Stimulated activated CD8-positive, alpha-beta memory T cell treated with anti-CD3 and anti-CD28 coated beads, Interleukin-12 subunit alpha, Interleukin-12 subunit beta, amount 100 ng/mL, for 24 hours (primary cell): ENCODE data around the gene TLE3.

Experiments used
- DNase-seq: peaks from one replicate; pipeline ENCODE4 v3.0.0-alpha.2; 2020; ENCODE audit errors: extremely low read depth

Gene TLE3

DNA sequence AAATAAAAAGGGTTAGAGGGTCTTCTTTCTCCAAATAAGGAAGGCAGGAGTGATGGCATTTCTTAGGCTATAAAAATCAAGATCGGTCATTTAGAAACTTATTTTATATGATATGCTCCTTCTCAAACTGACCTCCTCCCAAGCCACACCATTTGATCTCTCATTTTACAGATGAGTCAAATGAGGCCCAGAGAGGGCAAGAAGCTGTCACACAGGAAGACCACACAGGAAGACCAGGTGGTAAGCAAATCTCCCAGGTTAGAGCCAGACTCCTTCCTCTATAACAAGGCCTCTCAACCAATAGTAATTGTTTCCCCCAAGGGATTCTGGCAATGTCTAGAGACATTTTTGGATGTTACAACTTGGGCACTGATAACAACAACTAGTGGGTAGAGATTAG, 13.8 kb downstream of the TLE3 start:
- DNase-seq: no peak

DNA sequence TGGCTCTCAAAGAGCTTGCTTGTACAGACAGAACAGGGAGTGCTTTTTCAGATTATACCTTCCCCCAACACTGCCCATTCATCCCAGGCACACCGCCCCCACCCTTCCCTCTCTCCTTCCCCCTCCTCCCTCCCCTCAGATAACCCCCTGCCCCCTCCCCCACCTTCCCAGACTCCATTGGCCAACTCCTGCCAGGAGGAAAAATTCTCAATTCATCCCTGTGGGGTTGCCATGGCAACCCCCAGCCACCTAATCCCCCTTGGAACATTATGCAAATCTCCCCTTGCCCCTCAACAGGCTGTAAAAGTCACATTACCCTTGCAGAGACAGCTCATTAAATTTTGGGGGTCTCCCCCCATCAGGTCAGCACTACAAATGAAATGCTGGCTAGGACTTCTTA, 14.3 kb downstream of the TLE3 start:
- DNase-seq: no peak

DNA sequence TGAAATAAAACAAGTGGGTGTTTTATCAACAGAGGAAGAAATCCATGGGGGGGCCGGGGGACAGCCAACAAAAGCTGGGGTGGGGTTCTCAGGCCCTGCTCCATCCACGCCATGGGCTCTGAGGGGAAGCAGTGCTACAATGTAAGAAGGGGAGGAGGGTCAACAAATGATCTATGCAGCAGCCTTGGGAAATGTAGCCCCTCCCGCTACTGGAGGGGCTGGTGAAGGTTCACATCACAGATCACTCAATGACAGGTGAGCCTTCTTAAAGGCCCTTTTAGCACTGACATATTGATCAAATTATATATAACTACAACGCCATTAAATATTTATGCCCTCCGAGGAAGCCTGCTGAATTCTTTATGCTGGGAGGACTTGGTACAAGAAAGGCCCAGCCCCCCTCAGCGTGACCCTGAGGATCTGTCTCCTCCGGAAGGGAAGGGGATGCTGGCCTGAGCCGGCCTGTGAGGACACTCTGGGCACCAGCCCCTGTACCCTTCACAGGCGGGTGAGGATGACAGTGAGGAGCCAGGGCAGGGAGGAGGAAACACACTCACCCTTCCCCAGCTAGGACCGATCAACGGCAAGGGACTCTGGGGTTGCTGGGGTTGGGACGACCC, 15.3 kb downstream of the TLE3 start:
- DNase-seq: no peak

DNA sequence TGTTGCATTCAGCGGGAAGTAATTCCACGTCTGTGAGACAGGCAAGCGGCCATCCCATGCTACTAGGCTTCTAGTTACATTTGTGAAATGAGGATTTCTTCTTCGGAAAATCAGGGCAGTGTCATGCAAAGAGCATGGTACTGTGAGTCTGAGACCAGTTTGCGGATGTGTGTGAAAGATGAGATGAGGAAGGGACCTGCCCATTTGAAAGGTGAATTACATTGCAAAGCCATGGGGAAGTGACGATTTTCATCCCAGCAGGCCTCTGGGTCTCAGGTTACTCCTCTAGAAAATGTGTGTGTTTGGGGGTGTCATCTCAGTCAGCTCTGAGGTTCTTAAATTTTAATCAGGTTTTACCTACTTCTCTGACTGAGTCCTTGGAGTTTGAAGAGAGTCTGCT, 16.1 kb downstream of the TLE3 start:
- no peak for DNase-seq

DNA sequence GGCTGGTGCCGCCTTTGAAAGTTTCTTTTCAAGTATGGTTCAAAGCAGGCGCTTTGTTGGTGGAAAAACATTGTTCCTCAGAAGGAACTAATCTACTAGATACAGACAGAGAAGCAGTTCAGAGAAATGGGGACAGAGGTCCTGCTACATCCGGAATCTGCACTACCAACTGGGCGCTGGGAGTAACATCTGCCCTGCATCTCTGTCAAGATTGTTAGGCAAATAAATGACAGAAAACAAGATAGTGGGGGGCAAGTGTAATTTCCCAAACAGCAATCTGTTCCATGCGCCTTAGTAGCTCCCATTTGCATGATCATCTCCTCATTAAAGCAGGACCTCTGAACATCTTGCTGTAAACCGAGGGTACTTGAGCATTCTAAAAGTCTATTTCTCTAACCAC, 17.4 kb downstream of the TLE3 start:
- DNase-seq: no peak

DNA sequence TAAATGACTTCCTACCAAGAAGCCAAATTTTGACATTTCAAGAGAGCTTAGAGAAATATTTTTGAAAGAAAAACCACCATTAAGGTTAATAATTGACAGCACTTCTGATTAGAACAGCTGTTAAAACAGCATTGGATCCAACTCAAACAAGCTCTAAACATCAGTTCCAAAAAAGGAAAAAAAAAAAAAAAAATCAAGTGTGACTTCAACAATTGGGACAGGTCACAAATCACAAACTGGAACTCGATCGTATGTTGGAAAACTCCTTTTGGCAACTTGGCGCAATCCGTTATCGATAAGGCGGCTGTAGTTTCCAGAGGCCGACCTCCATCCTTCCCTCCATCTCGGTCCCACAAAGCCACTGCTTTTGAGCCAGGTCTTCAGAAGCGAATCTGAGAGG, 17.8 kb downstream of the TLE3 start:
- DNase-seq: no peak

DNA sequence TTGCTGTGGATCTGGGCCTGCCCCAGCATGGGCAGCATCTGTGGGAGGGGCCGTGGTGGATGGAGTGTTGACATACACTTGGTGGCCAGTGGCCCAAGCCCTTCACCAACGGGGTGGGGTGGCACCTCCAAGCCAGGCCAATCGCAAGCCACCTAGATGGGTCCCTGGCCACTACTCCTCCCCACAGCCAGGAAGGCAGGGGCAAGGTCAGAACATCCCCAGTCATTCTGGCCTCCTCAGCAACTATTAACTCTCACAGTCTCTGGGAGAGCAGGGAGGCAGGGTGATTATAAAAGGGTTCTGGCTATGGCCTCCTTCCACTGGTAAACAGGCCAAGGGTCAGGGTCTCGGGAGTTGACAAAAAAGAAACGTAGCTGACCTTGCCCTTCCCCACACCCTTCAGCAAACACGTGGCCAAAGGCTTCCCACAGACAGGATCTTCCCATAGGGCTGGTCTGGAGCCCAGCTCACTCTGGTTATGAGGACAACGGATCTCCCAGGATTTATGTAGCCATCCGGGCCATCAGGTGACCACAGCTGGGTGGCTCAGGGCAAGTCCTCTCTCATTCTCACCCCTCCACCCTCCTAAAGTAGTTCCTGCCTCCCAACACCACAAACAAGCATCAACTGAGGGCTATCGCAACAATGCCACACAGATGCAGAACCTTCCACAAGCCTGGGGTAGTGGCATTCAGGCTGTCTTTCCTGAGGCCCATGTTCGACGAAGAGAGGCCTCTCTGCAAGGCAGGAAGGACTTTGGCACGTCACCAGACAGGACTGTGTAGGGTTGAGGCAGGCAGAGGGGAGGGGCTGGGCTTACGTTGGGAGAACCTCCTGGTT, 18.9 kb downstream of the TLE3 start:
- DNase-seq: no peak

DNA sequence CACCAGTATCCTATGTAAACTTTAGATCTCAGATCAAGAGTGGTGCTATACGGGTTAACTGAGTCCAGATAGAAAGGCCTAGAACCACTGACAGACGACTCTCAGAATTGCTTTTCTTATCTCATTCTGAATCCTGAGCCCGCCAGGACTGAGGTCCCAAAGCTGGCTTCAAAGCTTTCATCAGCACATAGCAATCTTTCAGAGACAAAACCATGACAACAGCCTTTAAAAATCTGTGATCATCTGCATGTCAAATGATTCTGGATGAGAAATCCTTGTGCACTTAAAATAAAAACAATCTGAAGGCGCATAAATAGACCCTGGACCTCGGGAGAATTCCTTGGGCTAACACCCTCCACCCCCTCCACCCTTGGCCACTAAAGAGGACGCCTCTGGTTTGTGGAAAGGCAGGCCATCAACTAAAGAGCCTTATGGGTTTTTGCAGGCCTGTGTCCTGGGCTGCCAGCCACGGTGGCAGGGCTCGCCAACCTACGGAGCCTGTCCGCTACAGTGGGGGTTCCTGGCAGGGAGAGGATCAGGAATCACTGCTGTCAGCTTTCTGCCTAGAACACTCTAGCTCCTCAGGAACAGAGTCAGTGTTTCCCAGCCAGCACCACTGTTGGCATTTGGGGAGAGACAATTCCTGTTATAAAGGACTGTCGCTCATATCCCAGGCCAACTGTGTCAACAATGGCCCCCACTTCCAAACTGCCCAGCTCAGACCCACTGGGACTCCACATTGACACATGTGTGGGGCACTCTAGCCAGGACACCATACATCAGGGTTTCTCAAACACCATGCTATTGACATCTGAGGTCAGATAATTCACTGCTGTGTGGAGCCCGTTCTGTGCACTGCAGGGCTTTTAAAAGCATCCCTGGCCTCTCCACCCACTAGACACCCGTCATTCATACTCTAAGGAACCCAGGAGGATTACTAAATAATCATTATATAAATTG, 20.2 kb downstream of the TLE3 start:
- DNase-seq: no peak

DNA sequence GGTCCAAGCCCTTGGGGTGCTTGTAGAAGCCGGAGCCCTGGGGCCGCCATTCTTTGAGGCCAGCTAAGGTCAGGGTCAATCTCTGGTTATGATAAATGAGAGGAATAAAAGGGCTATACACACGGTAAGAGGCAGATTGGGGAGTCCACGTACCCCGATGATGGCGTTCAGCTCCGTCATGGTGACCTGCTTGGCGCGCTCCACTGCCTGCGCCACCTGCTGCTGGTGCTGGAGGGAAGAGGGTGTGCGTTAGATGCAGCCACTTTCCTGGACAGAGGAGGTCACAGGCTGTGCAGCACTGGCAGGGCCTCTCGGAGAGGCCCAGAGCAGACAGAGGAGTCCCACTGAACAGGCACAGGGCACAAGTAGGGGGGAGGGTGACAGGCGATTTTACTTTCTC, 23.3 kb downstream of the TLE3 start:
- DNase-seq: no peak

DNA sequence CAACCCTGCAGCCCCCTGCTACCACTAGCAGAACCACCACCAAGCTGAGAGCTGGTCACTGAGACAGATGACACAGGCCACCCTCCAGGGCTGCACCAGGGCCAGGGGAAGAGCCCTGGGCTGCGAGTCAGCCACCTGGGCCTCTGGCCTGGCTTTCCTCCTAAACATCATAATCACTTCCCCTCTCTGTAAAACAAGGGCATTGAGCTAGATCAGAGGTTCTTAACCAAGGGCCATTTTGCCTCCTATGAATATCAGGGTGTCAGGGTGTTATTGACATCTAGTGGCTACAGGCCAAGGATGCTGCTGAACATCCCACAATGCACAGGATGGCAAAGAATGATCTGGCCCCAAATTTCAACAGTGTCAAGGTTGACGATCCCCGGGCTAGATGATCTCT, 25.2 kb downstream of the TLE3 start:
- DNase-seq: no peak

DNA sequence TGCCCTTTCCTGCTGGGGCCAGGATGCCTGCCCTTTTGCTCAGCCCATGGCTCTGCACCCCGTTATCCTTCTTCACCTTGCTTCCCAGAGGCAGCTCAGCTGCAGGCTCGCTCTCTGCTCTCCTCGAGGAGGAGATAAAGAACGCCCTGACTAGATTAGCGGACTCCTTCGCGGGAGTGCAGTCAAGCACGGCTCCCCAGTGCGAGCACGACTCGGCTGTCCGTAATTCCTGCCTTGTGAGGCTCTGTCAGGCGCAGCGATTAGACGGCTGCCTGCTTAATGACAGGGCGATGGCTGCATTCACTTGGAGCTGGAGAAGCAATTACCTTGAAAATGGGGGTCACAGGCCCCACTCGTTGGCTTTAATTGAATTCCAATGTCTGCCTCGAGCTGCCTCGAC, 25.9 kb downstream of the TLE3 start:
- DNase-seq: no peak

DNA sequence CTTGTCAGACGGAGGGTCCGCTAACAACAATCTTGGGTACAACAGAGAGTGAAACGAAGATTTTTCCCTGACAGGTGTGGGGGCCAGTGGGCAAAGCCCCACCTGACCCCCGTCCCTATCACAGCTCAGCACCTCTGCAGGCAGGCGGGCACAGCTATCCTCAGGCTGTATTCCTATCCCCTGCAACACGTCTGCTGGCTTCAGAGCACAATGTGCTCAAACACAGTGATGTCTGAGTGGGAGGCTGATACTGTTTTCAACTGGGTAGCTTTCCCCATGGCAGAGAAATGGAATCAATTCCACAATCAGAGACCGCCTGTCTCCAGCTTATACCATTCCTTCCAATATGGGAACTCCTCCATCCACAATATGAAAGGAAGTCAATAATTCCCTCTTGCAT, 28.0 kb downstream of the TLE3 start:
- DNase-seq: no peak

DNA sequence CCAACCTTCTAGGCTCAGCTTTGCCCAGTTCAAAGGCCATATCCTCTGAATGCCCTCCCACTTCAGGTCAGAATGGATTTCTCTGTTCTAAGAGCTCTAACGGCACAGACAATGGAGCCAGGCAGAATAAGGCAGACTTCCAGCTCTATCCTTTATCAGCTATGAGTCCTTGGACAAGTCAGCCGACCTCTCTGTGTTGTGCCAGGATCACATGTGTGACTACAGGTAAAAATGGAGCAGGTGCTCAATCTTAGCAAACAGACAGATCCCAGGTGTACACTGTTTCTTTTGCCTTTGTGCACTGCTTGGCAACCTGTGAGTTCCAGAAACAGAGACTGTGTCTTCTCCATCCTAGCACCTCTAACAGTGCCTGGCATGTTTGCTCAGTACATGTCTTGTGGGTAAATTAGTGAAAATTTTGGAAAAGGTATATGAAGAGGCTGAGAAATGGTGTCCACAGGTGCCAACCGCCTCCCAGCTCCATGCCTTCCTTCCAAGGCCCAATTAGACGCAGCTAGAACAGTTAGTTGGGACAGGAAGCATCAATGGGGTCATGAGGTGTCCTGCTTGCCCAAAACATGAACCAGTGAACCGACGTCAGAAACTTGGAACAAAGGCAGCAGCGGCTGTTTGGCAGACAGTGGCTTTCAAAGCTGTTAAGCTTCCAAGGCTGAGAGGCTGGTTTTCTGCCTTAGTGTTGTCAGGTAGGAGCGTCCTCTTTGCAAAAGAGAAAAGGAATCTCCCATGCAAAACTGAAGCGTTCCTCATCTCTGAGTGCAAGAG, 28.7 kb downstream of the TLE3 start:
- DNase-seq: no peak

DNA sequence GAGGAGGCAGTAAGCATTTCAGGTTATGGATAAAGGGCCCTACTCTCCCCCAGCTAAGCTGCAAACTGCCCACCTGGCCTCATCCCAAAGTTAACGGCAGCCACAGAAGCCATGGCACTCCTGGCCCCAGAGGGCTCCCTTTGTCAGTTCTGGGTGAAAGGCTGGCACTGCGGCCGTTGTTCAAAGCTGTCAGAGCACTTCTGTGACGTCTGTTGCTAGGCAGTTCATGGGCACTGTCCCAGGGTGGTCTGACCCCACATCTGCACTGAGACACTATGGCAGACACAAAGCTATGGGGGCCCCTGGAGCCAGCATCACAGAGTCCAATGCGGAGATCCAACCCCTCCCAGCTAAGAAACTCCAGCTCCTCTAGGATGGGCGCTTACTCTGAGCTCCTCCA, 30.0 kb downstream of the TLE3 start:
- no peak for DNase-seq

DNA sequence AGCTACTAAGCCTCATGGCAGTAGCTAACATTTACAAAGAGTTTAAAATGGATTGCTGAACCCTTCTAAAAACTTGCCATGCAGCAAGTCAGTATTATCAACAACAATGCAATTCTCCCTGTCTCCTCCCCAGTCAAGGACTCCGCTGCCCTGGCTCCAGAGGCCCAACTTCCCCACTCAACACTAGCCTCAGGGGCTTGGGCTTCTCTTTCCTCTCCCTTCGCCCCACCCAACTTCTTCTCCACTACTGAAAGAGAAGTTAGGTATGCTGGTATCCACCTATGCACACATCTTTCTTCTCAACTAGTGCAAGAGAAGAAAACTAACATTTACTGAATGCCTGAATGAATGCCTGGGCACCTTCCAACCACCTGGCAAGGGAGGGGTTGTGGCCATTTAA, 30.7 kb downstream of the TLE3 start:
- no peak for DNase-seq

DNA sequence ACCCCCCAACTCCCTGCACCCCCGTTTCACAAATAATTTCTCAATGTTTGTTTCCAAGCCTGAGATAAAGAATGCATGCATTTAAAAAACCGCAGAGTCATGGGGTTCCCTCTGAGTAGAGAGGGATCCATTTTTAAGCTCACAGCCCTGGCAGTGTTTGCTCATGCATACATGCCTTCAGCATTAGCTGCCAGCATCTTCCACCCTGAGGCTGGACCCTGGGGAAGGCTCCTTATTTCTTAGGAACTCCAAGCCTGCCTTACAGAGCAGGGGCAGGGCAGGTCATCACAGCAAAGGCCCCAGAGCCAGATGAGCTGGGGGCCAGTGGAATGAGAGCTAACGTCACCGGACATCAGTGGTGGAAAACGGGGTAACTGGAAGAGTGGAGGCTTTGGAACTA, 31.3 kb downstream of the TLE3 start:
- DNase-seq: no peak

DNA sequence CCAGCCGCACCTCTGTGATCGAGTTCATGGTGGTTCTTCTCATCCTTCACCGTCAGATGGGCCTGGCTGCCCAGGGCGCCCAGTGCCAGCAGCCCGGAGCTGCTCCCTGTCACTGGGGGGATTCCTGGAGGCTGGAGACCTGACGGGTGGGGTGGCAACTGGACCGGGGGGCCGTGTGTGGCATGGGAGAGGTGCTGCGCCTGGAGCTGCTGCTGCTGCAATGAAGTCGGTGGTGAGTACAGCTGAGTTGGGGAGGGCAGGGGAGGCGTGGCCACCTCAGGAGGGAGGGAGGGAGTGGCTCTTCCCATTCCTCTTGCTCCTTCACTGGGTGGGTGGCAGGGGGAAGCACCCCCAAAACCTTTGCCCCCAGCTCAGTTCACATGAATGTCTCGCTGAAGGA, 31.7 kb downstream of the TLE3 start:
- no peak for DNase-seq

DNA sequence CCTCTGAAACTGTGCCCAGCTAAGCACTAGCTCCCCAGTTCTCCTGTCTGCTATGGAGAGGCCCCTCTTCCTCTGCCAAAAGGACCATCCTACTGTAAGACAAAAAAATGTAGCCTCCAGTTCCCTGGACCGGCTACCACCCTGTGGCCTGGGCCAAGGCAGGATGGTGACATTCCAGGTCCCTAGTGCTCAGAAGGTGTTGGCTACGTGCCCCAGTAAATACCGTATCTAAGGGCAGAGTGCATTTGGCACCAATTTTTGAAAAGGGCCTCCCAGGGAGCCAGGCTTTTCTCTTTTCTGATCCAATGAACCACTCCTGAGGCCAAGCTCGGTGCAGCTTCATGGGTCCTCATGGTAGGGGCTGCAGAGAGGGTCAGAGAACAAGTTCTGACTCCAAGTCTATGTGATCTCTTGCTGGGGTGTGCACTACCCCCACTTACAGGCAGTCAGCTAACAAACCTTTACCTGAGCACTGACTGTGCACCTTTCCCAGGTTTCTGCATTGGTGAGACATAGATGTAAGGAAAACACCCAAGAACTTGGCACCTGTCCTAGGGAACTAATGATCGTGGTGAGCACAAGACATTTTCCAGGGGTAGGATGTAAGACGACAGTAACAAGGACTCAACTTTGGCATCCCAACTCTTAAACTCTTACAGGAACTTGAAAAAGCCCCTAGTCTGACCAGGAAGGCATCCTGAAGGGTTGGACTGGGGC, 32.6 kb downstream of the TLE3 start:
- DNase-seq: no peak

DNA sequence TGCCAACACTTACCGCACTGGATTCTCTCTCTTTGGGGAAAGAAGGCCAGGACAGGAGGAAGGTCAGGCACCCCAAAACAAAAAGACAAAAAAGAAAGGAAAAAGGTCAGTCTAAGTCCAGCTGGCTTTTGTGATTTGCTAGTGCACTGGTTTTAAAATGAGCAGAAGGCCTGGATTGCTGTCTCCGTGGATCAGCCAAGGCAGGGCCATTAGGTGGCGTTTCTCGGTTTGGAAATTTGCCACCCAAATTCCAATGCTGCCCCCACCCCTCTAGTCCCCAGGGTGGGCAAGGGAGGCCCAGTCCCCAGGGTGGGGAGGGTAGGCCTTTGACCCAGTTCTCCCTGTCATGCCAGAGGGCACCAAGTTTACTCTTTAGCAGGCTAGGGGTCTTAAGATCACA, 33.3 kb downstream of the TLE3 start:
- DNase-seq: no peak

DNA sequence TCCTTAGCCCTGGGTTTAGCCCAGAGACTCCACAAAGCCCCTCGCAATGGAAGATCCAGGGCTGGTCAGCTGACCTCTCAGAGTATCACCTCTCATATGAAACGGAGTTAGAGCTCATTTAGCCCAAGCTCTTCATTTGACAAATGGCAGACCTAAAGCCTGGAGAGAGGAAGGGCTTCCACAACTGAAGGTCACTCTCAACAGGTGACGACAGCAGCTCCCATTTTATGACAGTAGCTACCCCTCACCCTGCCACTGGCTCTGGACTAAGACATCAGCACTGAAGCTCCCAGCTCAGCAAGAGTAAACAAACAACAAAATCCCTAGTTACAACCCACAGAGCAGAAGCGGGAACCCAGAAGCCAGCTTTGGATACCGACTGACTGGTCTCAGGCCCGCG, 33.7 kb downstream of the TLE3 start:
- DNase-seq: no peak

DNA sequence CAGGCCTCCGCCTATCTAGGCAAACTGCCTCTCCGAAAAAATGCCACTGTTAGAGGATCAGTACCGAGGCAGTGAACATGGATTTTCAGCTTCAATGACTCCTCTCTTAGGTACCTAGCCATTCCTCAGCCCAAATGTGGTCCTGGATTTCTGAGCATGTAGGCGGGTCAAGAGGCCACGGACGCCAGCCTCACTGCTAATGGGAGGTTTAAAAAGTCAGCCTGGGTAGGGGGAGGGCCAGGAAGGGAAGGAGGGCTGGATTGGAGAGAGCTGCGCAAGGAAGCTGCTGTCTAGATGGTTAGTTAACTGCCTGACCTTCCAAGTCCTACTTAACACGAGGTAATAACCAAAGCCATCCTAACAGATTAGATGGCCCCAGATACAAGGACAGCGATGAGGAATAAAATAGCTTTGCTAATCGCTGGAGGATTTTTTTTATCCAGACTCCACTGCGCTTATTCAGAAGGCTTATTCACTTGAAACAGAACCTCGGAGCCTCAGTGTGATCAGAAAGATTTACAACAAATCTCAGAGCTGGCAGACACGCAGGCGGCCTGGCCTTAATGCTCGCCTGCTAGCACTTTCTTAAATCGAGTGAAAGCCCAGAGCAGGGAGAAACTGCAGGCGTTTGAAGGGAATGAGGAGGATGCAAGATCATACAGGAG, 34.3 kb downstream of the TLE3 start:
- no peak for DNase-seq
